Peyer's patch (tissue), 4 donors: ENCODE measurements around the gene SSTR3. TPM values are rescaled to one million over a fixed set of nuclear protein-coding genes. Genes with fewer than 3 reads are reported as not detected.

Source experiments
- DNase-seq, 3 donors: peaks; one replicate each; pipeline ENCODE4 v3.0.0-alpha.2; 2017 to 2019
- H3K27ac ChIP-seq, 4 donors: fragments of 200-600 bp; sonication (generic); one replicate each; pipeline ENCODE4 v1.5.1; 2016 to 2019
- H3K27me3 ChIP-seq, 2 donors: fragments of 200-600 bp; sonication (generic); one replicate each; pipeline ENCODE4 v1.5.1; 2019
- H3K36me3 ChIP-seq, 3 donors: fragments of 200-600 bp; sonication (generic); one replicate each; pipeline ENCODE4 v1.5.1; 2016 to 2019
- H3K4me1 ChIP-seq, 4 donors: fragments of 200-600 bp; sonication (generic); one replicate each; pipeline ENCODE4 v1.5.1; 2016 to 2019
- H3K4me3 ChIP-seq, 4 donors: fragments of 200-600 bp; sonication (generic); 1 replicate in 3 of 4; 2 replicates in 1 of 4; pipeline ENCODE4 v1.5.1; 2016 to 2019; ENCODE audit warnings: mild to moderate bottlenecking in 1 of 4
- H3K9me3 ChIP-seq, 4 donors: fragments of 200-600 bp; sonication (generic); one replicate each; pipeline ENCODE4 v1.5.1; 2016 to 2019; ENCODE audit warnings: mild to moderate bottlenecking in 1 of 4
- CTCF ChIP-seq, 6 experiments: fragments of 450-650 bp in 4 of 6; fragments of 200-600 bp in 2 of 6; sonication (generic) in 1 of 6; IDR thresholded peaks; one replicate each; pipeline ENCODE4 v1.5.1; 2017 to 2019; ENCODE audit warnings: antibody characterized with exemption in 6 of 6, mild to moderate bottlenecking in 3 of 6, moderate library complexity in 1 of 6
- POLR2A ChIP-seq, 2 donors: fragments of 450-650 bp; IDR thresholded peaks; one replicate each; pipeline ENCODE4 v1.5.1; 2017; ENCODE audit warnings: antibody characterized with exemption in 2 of 2, mild to moderate bottlenecking in 2 of 2, moderate library complexity in 2 of 2
- total RNA-seq, 4 donors: library from RNA; depleted of rRNA; stranded (reverse); fragments of >200 nt; gene quantifications; one replicate each; pipeline ENCODE4 v1.1.0, GENCODE V29; 2016

Gene SSTR3
- total RNA-seq, 4 donors from 2014 or later: not detected

GRCh38 chr22:37169947-37170688 lies 42.2 kb downstream of the SSTR3 start:
- Histone ChIP-seq H3K36me3 (no peaks in the 10 kb centered on the region), H3K9me3 (no peaks in the 10 kb centered on the region), H3K27ac (peak overlapping the region in 2 of 4 donors; percentile 30 to 57), H3K27me3 (no peaks in the 10 kb centered on the region), H3K4me3 (no peak overlapping the region), H3K4me1 (peaks cover 3 to 28% (median 9%) of the 10 kb centered on the region in 4 donors)
- peak in 2 of 3 donors; percentile 43 to 47 for DNase-seq
- TF ChIP-seq CTCF (IDR thresholded peaks at IDR 0.05): no peak
- no peak for TF ChIP-seq POLR2A (IDR thresholded peaks at IDR 0.05)

- DNase-seq: peak in 1 of 3 donors; percentile 23
- TF ChIP-seq POLR2A (IDR thresholded peaks at IDR 0.05) (no peak), CTCF (IDR thresholded peaks at IDR 0.05) (no peak)
- Histone ChIP-seq H3K4me1 (peaks cover 3 to 28% (median 12%) of the 10 kb centered on the region in 4 donors), H3K36me3 (no peaks in the 10 kb centered on the region), H3K27me3 (no peaks in the 10 kb centered on the region), H3K27ac (no peak overlapping the region), H3K9me3 (no peaks in the 10 kb centered on the region), H3K4me3 (no peak overlapping the region)
Observed at GRCh38 chr22:37169406-37169805, 42.9 kb downstream of the SSTR3 start.

GRCh38 chr22:37167981-37168647 lies 44.2 kb downstream of the SSTR3 start:
- DNase-seq: peak in 1 of 3 donors; percentile 51
- Histone ChIP-seq H3K9me3 (no peaks in the 10 kb centered on the region), H3K27me3 (no peaks in the 10 kb centered on the region), H3K36me3 (no peaks in the 10 kb centered on the region), H3K4me3 (no peak overlapping the region), H3K27ac (peak overlapping the region in 3 of 4 donors; percentile 33 to 64 (median 53)), H3K4me1 (peaks cover 3 to 34% (median 22%) of the 10 kb centered on the region in 4 donors)
- TF ChIP-seq CTCF (IDR thresholded peaks at IDR 0.05) (peak in 2 of 6 experiments; percentile 29 to 33), POLR2A (IDR thresholded peaks at IDR 0.05) (no peak)

GRCh38 chr22:37167176-37167980 lies 44.9 kb downstream of the SSTR3 start:
- Histone ChIP-seq H3K36me3 (no peaks in the 10 kb centered on the region), H3K27me3 (no peaks in the 10 kb centered on the region), H3K27ac (peak overlapping the region; percentile 19 to 64 (median 43)), H3K4me1 (peaks cover 3 to 34% (median 27%) of the 10 kb centered on the region in 4 donors), H3K9me3 (no peaks in the 10 kb centered on the region), H3K4me3 (peak overlapping the region in 1 of 4 donors; percentile 6)
- TF ChIP-seq POLR2A (IDR thresholded peaks at IDR 0.05): no peak
- TF ChIP-seq CTCF (IDR thresholded peaks at IDR 0.05): no peak
- peak in 2 of 3 donors; percentile 48 to 51 for DNase-seq

GRCh38 chr22:37166675-37167066 lies 45.6 kb downstream of the SSTR3 start:
- Histone ChIP-seq H3K4me1 (peaks cover 3 to 34% (median 30%) of the 10 kb centered on the region in 4 donors), H3K36me3 (no peaks in the 10 kb centered on the region), H3K9me3 (no peaks in the 10 kb centered on the region), H3K4me3 (peak overlapping the region in 3 of 4 donors; percentile 6 to 32 (median 7)), H3K27ac (peak overlapping the region; percentile 19 to 64 (median 30)), H3K27me3 (no peaks in the 10 kb centered on the region)
- DNase-seq: peak; percentile 82 to 94 (median 89)
- no peak for TF ChIP-seq POLR2A (IDR thresholded peaks at IDR 0.05)
- TF ChIP-seq CTCF (IDR thresholded peaks at IDR 0.05): peak in 5 of 6 experiments; percentile 89 to 94 (median 93)
